Measurements from ENCODE around the gene PBX3. TPM values are rescaled to one million over a fixed set of nuclear protein-coding genes. Genes with fewer than 3 reads are reported as not detected.

Gene PBX3
- total and polyA plus RNA-seq, 4 donors: 7.3 to 18.9 (median 11.1) TPM

- no peak overlapping the region for H3K27ac ChIP-seq (ENCODE audit: low read depth in 1 of 2, low read length in 2 of 2)
- TF ChIP-seq RXRA (IDR thresholded peaks at IDR 0.05): no peak
- no peak for TF ChIP-seq TAF1 (conservative IDR thresholded peaks at IDR 0.05)
- no peaks in the 10 kb centered on the region for H3K27me3 ChIP-seq (ENCODE audit: control insufficient read depth in 4 of 4, insufficient read depth in 4 of 4, low read length in 3 of 4)
- no peaks in the 10 kb centered on the region for H3K36me3 ChIP-seq (ENCODE audit: control insufficient read depth in 4 of 4, insufficient read depth in 3 of 4, low read depth in 1 of 4, low read length in 3 of 4)
- no peak overlapping the region for H3K4me3 ChIP-seq (ENCODE audit: low read depth in 1 of 3, low read length in 3 of 3)
- H3K9ac ChIP-seq (ENCODE audit: low read depth in 1 of 2, low read length in 2 of 2): no peak overlapping the region
- WGBS: 78% methylated on average over 2 of the region's 2 CpGs
- H3K4me1 ChIP-seq (ENCODE audit: control insufficient read depth in 4 of 4, insufficient read depth in 4 of 4, low read length in 3 of 4): peaks cover 6 to 18% (median 8%) of the 10 kb centered on the region in 4 donors
- no peak for DNase-seq (ENCODE audit: low spot score)
- H3K9me3 ChIP-seq (ENCODE audit: control insufficient read depth in 4 of 4, low read length in 3 of 4): no peaks in the 10 kb centered on the region
Measured at GRCh38 chr9:125761676-125762450, 14.7 kb downstream of the PBX3 start.

- no peaks in the 10 kb centered on the region for H3K27me3 ChIP-seq (ENCODE audit: control insufficient read depth in 4 of 4, insufficient read depth in 4 of 4, low read length in 3 of 4)
- H3K4me3 ChIP-seq (ENCODE audit: low read depth in 1 of 3, low read length in 3 of 3): no peak overlapping the region
- peaks cover 6 to 15% (median 8%) of the 10 kb centered on the region in 4 donors for H3K4me1 ChIP-seq (ENCODE audit: control insufficient read depth in 4 of 4, insufficient read depth in 4 of 4, low read length in 3 of 4)
- TF ChIP-seq ATF3 (IDR thresholded peaks at IDR 0.05) (no peak), TAF1 (conservative IDR thresholded peaks at IDR 0.05) (no peak), FOXA1 (IDR thresholded peaks at IDR 0.05) (no peak), GABPA (IDR thresholded peaks at IDR 0.05 in 1 of 2, conservative IDR thresholded peaks at IDR 0.05 in 1 of 2) (no peak), EGR1 (IDR thresholded peaks at IDR 0.05; ENCODE audit: low read depth in 2 of 2) (no peak), FOXA2 (IDR thresholded peaks at IDR 0.05) (no peak)
- TF ChIP-seq, protein P1, sequence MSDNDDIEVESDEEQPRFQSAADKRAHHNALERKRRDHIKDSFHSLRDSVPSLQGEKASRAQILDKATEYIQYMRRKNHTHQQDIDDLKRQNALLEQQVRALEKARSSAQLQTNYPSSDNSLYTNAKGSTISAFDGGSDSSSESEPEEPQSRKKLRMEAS (IDR thresholded peaks at IDR 0.05): no peak
- H3K27ac ChIP-seq (ENCODE audit: low read depth in 1 of 2, low read length in 2 of 2): no peak overlapping the region
- WGBS: 84% methylated on average over 7 of the region's 7 CpGs
- DNase-seq (ENCODE audit: low spot score): no peak
- no peaks in the 10 kb centered on the region for H3K36me3 ChIP-seq (ENCODE audit: control insufficient read depth in 4 of 4, insufficient read depth in 3 of 4, low read depth in 1 of 4, low read length in 3 of 4)
- no peaks in the 10 kb centered on the region for H3K9me3 ChIP-seq (ENCODE audit: control insufficient read depth in 4 of 4, low read length in 3 of 4)
- no peak overlapping the region for H3K9ac ChIP-seq (ENCODE audit: low read depth in 1 of 2, low read length in 2 of 2)
Measured at GRCh38 chr9:125763394-125763801, 16.2 kb downstream of the PBX3 start.

- no peak overlapping the region for H3K27ac ChIP-seq (ENCODE audit: low read depth in 1 of 2, low read length in 2 of 2)
- no peak overlapping the region for H3K9ac ChIP-seq (ENCODE audit: low read depth in 1 of 2, low read length in 2 of 2)
- 84% methylated on average over 3 of the region's 3 CpGs for WGBS
- no peak for TF ChIP-seq RXRA (IDR thresholded peaks at IDR 0.05)
- TF ChIP-seq NR2F2 (IDR thresholded peaks at IDR 0.05): no peak
- TF ChIP-seq YY1 (IDR thresholded peaks at IDR 0.05): no peak
- TF ChIP-seq FOXA1 (IDR thresholded peaks at IDR 0.05): no peak
- H3K9me3 ChIP-seq (ENCODE audit: control insufficient read depth in 4 of 4, low read length in 3 of 4): peaks cover 0 to 4% (median 1%) of the 10 kb centered on the region in 4 donors
- no peak overlapping the region for H3K4me3 ChIP-seq (ENCODE audit: low read depth in 1 of 3, low read length in 3 of 3)
- no peaks in the 10 kb centered on the region for H3K27me3 ChIP-seq (ENCODE audit: control insufficient read depth in 4 of 4, insufficient read depth in 4 of 4, low read length in 3 of 4)
- H3K4me1 ChIP-seq (ENCODE audit: control insufficient read depth in 4 of 4, insufficient read depth in 4 of 4, low read length in 3 of 4): peaks cover 1 to 7% (median 5%) of the 10 kb centered on the region in 4 donors
- no peak for DNase-seq (ENCODE audit: low spot score)
- H3K36me3 ChIP-seq (ENCODE audit: control insufficient read depth in 4 of 4, insufficient read depth in 3 of 4, low read depth in 1 of 4, low read length in 3 of 4): no peaks in the 10 kb centered on the region
Measured at GRCh38 chr9:125764198-125764597, 17.0 kb downstream of the PBX3 start.

- no peak overlapping the region for H3K27ac ChIP-seq (ENCODE audit: low read depth in 1 of 2, low read length in 2 of 2)
- H3K9me3 ChIP-seq (ENCODE audit: control insufficient read depth in 4 of 4, low read length in 3 of 4): peaks cover 0 to 4% (median 1%) of the 10 kb centered on the region in 4 donors
- no peak for DNase-seq (ENCODE audit: low spot score)
- H3K4me1 ChIP-seq (ENCODE audit: control insufficient read depth in 4 of 4, insufficient read depth in 4 of 4, low read length in 3 of 4): no peaks in the 10 kb centered on the region
- H3K9ac ChIP-seq (ENCODE audit: low read depth in 1 of 2, low read length in 2 of 2): no peak overlapping the region
- TF ChIP-seq EGR1 (IDR thresholded peaks at IDR 0.05; ENCODE audit: low read depth in 2 of 2) (no peak), RAD21 (IDR thresholded peaks at IDR 0.05) (no peak), FOXA2 (IDR thresholded peaks at IDR 0.05) (no peak), TAF1 (conservative IDR thresholded peaks at IDR 0.05) (no peak), SP1 (IDR thresholded peaks at IDR 0.05) (no peak), NR2F2 (IDR thresholded peaks at IDR 0.05) (no peak), ATF3 (IDR thresholded peaks at IDR 0.05) (no peak), FOXA1 (IDR thresholded peaks at IDR 0.05) (no peak)
- H3K36me3 ChIP-seq (ENCODE audit: control insufficient read depth in 4 of 4, insufficient read depth in 3 of 4, low read depth in 1 of 4, low read length in 3 of 4): no peaks in the 10 kb centered on the region
- no peaks in the 10 kb centered on the region for H3K27me3 ChIP-seq (ENCODE audit: control insufficient read depth in 4 of 4, insufficient read depth in 4 of 4, low read length in 3 of 4)
- H3K4me3 ChIP-seq (ENCODE audit: low read depth in 1 of 3, low read length in 3 of 3): no peak overlapping the region
- 89% methylated on average over 2 of the region's 2 CpGs for WGBS
Measured at GRCh38 chr9:125766468-125767221, 19.5 kb downstream of the PBX3 start.
